Sigmoid colon (tissue), 4 donors: ENCODE results near the gene GBF1.

Source experiments
- CTCF ChIP-seq, 4 experiments: fragments of 450-650 bp in 3 of 4; fragments of 200-600 bp in 1 of 4; IDR thresholded peaks; one replicate each; pipeline ENCODE4 v1.5.1; 2016 to 2019; ENCODE audit warnings: antibody characterized with exemption in 4 of 4, mild to moderate bottlenecking in 3 of 4, moderate library complexity in 2 of 4
- EP300 ChIP-seq, 4 donors: sonication (generic); formaldehyde crosslinking; IDR thresholded peaks; one replicate each; pipeline ENCODE4 v1.6.1; 2017; ENCODE audit warnings: antibody characterized with exemption in 4 of 4
- POLR2A ChIP-seq, 2 donors: fragments of 450-650 bp; IDR thresholded peaks; one replicate each; pipeline ENCODE4 v1.6.1; 2016; ENCODE audit warnings: antibody characterized with exemption in 2 of 2, mild to moderate bottlenecking in 2 of 2, moderate library complexity in 2 of 2
- POLR2AphosphoS5 ChIP-seq, 4 donors: sonication (generic); formaldehyde crosslinking; IDR thresholded peaks; one replicate each; pipeline ENCODE4 v1.6.1; 2017; ENCODE audit warnings: antibody characterized with exemption in 4 of 4

GRCh38 chr10:102420181-102420713 is 174.9 kb downstream of the GBF1 start:
- no peak for TF ChIP-seq CTCF (IDR thresholded peaks at IDR 0.05)
- TF ChIP-seq POLR2A (IDR thresholded peaks at IDR 0.05), result peak in 1 of 2 donors; percentile 7
- no peak for TF ChIP-seq EP300 (IDR thresholded peaks at IDR 0.05)
- TF ChIP-seq POLR2AphosphoS5 (IDR thresholded peaks at IDR 0.05), result peak in 1 of 4 donors; percentile 50
